HepG2 (cell line): ENCODE data around the gene SMAD6. TPM values are rescaled to one million over a fixed set of nuclear protein-coding genes. Genes with fewer than 3 reads are reported as not detected.

ENCODE experiments used
- AGO2 ChIP-seq: fragments of 200-400 bp; formaldehyde crosslinking; optimal IDR thresholded peaks from 2 replicates; pipeline ENCODE3; 2017; ENCODE audit warnings: mild to moderate bottlenecking, low read depth, low read length, moderate library complexity
- BRD4 ChIP-seq: sonication (generic); formaldehyde crosslinking; IDR thresholded peaks from 2 replicates; pipeline ENCODE4 v1.4.0; 2020; ENCODE audit warnings: missing genetic modification reagents
- CCDC6 ChIP-seq: sonication (generic); formaldehyde crosslinking; IDR thresholded peaks from 2 replicates; pipeline ENCODE4 v1.8.1; 2022; ENCODE audit warnings: mild to moderate bottlenecking, missing genetic modification reagents, moderate library complexity
- CHD4 ChIP-seq: fragments of 200-600 bp; sonication (generic); IDR thresholded peaks from 2 replicates; pipeline ENCODE4 v1.7.0; 2017; ENCODE audit warnings: mild to moderate bottlenecking, low read length, borderline replicate concordance
- ELF3 ChIP-seq: IDR thresholded peaks from 2 replicates; pipeline ENCODE4 v1.6.1; 2016; ENCODE audit warnings: missing genetic modification reagents, missing compliant biosample characterization
- GRHL1 ChIP-seq: sonication (generic); formaldehyde crosslinking; conservative IDR thresholded peaks from 2 replicates; pipeline ENCODE4 v1.8.0; 2022; ENCODE audit warnings: missing genetic modification reagents
- HMGA1 ChIP-seq: sonication (generic); formaldehyde crosslinking; conservative IDR thresholded peaks from 2 replicates; pipeline ENCODE4 v1.4.0; 2020; ENCODE audit warnings: missing genetic modification reagents
- HMGXB4 ChIP-seq, 2 experiments: sonication (generic) in 1 of 2; formaldehyde crosslinking in 1 of 2; IDR thresholded peaks; 2 replicates each; pipeline versions ENCODE4 v1.4.0 to v1.6.1; 2018 to 2020; ENCODE audit warnings: missing genetic modification reagents in 2 of 2, borderline replicate concordance in 1 of 2, low read depth in 1 of 2, mild to moderate bottlenecking in 1 of 2, missing biosample characterization in 1 of 2
- LBX2 ChIP-seq: sonication (generic); formaldehyde crosslinking; IDR thresholded peaks from 2 replicates; pipeline ENCODE4 v1.5.0; 2020; ENCODE audit warnings: missing genetic modification reagents, mild to moderate bottlenecking, borderline replicate concordance
- MYC ChIP-seq: sonication (generic); formaldehyde crosslinking; IDR thresholded peaks from 2 replicates; pipeline ENCODE4 v1.9.0; 2021; ENCODE audit warnings: missing genetic modification reagents, borderline replicate concordance
- RCOR2 ChIP-seq: IDR thresholded peaks from 2 replicates; pipeline ENCODE4 v1.6.1; 2016; ENCODE audit warnings: missing biosample characterization, missing genetic modification reagents
- RERE ChIP-seq: IDR thresholded peaks from 2 replicates; pipeline ENCODE4 v1.6.1; 2016; ENCODE audit warnings: low read depth, missing genetic modification reagents, missing compliant biosample characterization
- RFX5 ChIP-seq: IDR thresholded peaks from 2 replicates; pipeline ENCODE4 v1.6.1; 2011; ENCODE audit warnings: low read depth, low read length, improper control_type of control experiment
- SRF ChIP-seq: IDR thresholded peaks from 2 replicates; pipeline ENCODE4 v1.6.1; 2011; ENCODE audit warnings: mild to moderate bottlenecking, low read depth, low read length, moderate library complexity
- SSRP1 ChIP-seq: IDR thresholded peaks from 2 replicates; pipeline ENCODE4 v1.6.1; 2016; ENCODE audit warnings: control low read depth
- TBP ChIP-seq: sonication (generic); formaldehyde crosslinking; IDR thresholded peaks from 2 replicates; pipeline ENCODE4 v1.5.0; 2020; ENCODE audit warnings: missing genetic modification reagents
- ZNF12 ChIP-seq: sonication (generic); formaldehyde crosslinking; IDR thresholded peaks from 2 replicates; pipeline ENCODE4 v1.5.0; 2020; ENCODE audit warnings: missing genetic modification reagents
- ZNF224 ChIP-seq: sonication (generic); formaldehyde crosslinking; IDR thresholded peaks from 2 replicates; pipeline ENCODE4 v1.5.0; 2020; ENCODE audit warnings: mild to moderate bottlenecking, missing genetic modification reagents
- ZNF383 ChIP-seq: sonication (generic); formaldehyde crosslinking; IDR thresholded peaks from 2 replicates; pipeline ENCODE4 v1.4.0; 2020; ENCODE audit warnings: missing genetic modification reagents, mild to moderate bottlenecking, borderline replicate concordance
- ZNF501 ChIP-seq: sonication (generic); formaldehyde crosslinking; IDR thresholded peaks from 2 replicates; pipeline ENCODE4 v1.5.1; 2020; ENCODE audit warnings: mild to moderate bottlenecking, moderate library complexity, missing genetic modification reagents
- ZNF777 ChIP-seq: sonication (generic); formaldehyde crosslinking; IDR thresholded peaks from 2 replicates; pipeline ENCODE4 v1.4.0; 2020; ENCODE audit warnings: missing genetic modification reagents
- polyA plus RNA-seq, 8 experiments: library from polyadenylated mRNA; depleted of rRNA in 3 of 8; stranded (reverse) in 7 of 8; unstranded in 1 of 8; fragments of >200 nt; fragmentation: Illumina TruSeq in 4 of 8; extraction: Trizol in 4 of 8; gene quantifications; 2 replicates each; pipeline versions ENCODE4 v1.2.1 to v1.2.3, GENCODE V29; 2011 to 2016; ENCODE audit warnings: low read depth in 4 of 8, missing spikeins in 1 of 8, mixed read lengths in 1 of 8; ENCODE audit not compliant: insufficient read depth in 1 of 8
- total RNA-seq, 5 experiments: library from RNA; depleted of rRNA; stranded (reverse); fragments of >200 nt; fragmentation: Illumina TruSeq; extraction: Trizol; gene quantifications; 2 replicates each; pipeline ENCODE4 v1.2.3, GENCODE V29; 2016; ENCODE audit warnings: low read depth in 1 of 5

Gene SMAD6
- total and polyA plus RNA-seq, 2 of the 13 experiments (the other 11 are each of a cell fraction or from before 2014, with no cell fraction given): 3.3 to 4.4 TPM

- TF ChIP-seq RFX5 (no peak), ZNF12 (peak; percentile 85), MYC (CRISPR knock-in tag) (peak; percentile 58; the same call in 1 of the 2 replicates), ZNF501 (peak; percentile 46), ZNF777 (CRISPR knock-in tag) (no peak), HMGA1 (CRISPR knock-in tag) (no peak), LBX2 (no peak), RERE (no peak), CHD4 (0 out of 2 replicates have a peak, but pooled peaks have one; percentile 22), SSRP1 (CRISPR knock-in tag) (peak; percentile 10; the same call in 1 of the 2 replicates), AGO2 (peak; percentile 49), RCOR2 (CRISPR knock-in tag) (no peak), ZNF383 (CRISPR knock-in tag) (no peak), GRHL1 (CRISPR knock-in tag) (no peak), ELF3 (CRISPR knock-in tag) (peak; percentile 30; the same call in 1 of the 2 replicates), TBP (no peak), BRD4 (CRISPR knock-in tag) (no peak), SRF (no peak), ZNF224 (0 out of 2 replicates have a peak, but pooled peaks have one; percentile 65), CCDC6 (CRISPR knock-in tag) (0 out of 2 replicates have a peak, but pooled peaks have one; percentile 41), HMGXB4 (CRISPR knock-in tag; IDR thresholded peaks at IDR 0.05; ENCODE audit: borderline replicate concordance in 1 of 2, low read depth in 1 of 2) (no peak)
These were observed 68.7 kb downstream of the SMAD6 start (continued) for GRCh38 chr15:66770518-66771350.
